GM18870 (cell line): ENCODE data around the gene CES5A.
"Not testable (repeated sequence)": the region's sequence is repeated elsewhere in the genome, so short reads cannot be mapped to it uniquely, and the experiment has no call there.

Source experiments
- ATAC-seq: cut with Tn5 transposase; IDR thresholded peaks from one replicate; pipeline ENCODE4 v1.9.1; 2021; ENCODE audit warnings: moderate library complexity; ENCODE audit not compliant: unreplicated experiment

Gene CES5A

DNA sequence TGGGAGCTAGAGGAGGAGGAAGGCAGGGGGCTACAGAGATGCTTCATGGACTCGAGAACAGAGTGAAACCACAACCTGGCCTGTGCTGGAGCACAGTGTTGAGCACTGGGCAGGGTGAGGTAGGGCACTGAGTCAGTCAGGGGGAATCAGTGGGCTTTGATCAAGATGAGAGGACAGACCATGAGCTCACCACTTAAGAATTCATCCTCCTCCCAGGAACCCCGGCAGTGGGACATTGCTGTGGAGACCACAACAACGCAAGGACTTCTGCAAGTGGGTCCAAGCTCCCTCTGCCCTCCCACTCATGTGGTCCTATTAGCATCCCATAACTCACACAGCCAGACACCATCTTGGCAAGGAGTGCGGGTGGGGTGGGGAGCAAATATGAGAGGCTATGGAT is 1.7 kb upstream of the CES5A start:
- no peak for ATAC-seq

- no peak for ATAC-seq
Measured at GRCh38 chr16:55873122-55873521, 2.1 kb downstream of the CES5A start.

GRCh38 chr16:55872130-55872529 is 3.0 kb downstream of the CES5A start:
- ATAC-seq: no peak

DNA sequence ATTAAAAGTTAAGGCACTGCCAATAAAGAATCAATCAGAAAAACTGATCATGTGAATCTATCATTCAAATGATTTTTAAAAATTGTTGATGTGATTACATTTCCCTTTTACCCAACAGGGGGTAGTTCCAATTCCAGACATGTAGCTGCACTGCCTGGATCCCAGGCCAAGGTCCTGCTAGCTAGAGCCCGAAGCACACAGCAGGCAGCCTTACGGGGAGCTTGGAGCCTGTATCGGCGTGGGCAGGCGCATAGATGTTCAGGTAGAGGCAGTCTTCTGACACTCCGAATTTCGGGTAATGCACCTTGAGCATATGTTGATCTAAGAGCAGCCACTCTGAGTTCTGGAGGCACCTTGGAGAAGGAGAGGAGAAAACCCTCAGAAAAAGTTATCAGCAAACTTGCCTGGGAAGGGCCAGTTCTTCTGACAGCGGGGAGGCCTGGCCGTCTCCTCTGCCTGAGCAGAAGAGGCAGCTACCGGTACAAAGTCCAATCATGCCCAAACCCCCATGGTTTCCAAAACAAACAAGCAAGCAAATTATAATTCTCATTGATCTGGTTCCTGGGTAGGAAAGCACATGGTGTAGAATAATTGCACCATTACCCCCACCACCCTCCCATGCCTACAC is 3.6 kb downstream of the CES5A start:
- ATAC-seq: no peak

- ATAC-seq: no peak
Measured at GRCh38 chr16:55868980-55869379, 6.2 kb downstream of the CES5A start.

DNA sequence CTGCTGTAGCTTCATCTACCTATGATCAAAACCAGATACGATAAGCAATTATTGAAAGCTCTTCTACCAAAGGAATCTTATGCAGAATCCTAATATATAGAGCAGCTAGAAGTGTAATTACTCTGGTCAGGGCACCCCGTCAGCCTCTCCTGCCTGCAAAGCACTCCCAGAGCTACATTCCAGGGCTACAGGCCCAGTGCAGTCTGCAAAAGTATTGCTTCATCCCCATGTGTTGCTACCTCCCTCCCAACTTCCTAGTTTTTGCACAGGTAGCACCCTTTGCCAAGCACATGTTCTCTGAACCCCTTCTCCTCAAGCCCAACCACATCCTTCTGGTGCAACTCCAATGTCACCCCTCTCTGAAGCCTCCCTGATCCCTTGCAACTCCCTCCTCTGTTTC is 7.0 kb downstream of the CES5A start:
- no peak for ATAC-seq

- ATAC-seq: no peak
Measured at GRCh38 chr16:55861288-55861687, 13.9 kb downstream of the CES5A start.

GRCh38 chr16:55857650-55858049 is 17.5 kb downstream of the CES5A start:
- not testable (repeated sequence) for ATAC-seq

DNA sequence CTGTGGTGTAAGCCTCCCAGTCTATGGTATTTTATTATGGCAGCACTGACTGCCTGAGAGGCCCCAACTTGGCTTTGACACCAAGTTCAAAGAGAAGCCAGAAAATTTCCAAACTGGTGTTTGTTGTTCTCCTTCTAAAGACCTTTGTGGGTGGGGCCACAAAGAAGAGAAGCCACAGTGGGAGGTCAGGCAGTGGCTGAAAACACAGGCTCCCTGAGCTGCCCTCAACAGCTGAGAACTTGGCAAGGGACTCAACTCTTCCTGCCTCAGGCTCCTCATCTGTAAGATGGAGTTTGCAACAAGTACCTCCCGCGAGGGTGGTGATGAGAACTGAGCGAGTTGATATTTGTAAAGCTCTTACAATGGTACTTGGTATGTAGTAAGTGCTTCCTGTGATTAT is 18.2 kb downstream of the CES5A start:
- no peak for ATAC-seq

- no peak for ATAC-seq
Measured at GRCh38 chr16:55853114-55853513, 22.1 kb downstream of the CES5A start.

GRCh38 chr16:55849536-55849935 is 25.6 kb downstream of the CES5A start:
- no peak for ATAC-seq

DNA sequence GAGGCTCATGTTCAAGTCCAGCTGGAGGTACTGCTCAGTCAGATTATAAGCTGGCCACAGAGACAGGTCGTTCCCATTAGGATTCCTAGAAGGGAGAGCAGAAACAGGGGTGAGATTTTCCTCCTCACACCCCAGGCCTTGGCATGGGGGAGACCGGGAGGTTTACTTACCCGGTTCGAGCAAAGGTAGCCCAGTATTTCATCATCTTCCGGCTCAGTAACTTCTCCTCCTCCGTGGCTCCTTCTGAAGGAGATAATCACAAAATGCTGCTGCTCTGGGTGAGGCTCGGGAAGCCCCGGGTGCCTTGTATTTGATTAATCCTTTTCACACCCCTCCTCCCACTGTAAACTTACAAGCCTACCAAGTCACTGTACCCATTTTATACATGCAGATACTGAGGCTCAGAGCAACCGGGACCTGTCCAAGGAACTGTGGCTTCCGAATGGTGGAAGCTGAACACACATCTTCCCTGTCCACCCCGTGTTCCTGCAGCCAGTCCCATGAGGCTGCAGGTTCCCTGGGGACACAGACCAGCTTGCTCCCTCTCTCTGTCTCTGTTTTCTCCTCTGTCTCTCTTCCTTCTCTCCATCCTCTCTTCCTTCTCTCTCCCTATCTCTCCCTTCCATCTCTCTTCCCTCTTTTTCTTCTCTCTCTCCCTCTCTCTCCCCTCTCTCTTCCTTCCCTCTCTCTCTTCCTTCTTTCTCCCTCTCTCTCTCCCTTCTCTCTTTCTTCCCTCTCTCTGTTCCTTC is 28.4 kb downstream of the CES5A start:
- no peak for ATAC-seq

GRCh38 chr16:55843105-55843395 is 32.1 kb downstream of the CES5A start:
- ATAC-seq: no peak

DNA sequence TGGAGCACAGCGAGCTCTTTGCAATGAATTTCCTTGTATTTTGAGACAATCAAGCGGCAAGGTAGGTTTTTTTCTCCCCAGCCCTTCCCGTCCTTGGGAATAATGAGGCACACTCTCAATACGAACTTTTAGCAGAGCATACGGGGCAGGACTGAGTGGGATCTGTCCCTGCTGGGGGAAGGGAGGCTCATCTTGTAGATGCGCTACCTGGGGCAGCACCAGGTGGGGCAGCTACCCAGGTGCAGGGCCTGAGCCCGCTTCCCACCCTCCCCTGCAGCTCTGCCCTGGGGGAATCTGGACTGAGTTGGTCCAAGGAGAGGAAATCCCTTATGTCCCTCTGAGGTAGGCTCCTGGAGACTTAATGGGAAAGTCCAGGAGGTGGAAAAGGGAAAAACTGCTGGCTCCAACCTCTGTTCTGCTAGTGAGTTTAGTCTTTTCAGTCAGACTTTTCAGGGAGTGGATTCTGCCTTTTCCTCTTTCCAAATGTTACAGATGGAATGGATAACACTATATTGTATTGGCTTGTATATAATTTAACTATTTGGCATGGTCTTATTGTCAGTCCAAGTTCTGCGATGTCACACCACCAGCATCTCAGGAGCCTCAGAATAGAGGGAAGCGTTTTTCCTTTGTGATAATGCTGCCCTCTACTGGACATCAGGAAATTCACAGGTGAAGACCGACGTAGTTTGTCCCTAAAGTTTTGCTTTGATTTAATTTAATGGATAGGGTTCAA is 32.6 kb downstream of the CES5A start:
- no peak for ATAC-seq

GRCh38 chr16:55839115-55839514 is 36.1 kb downstream of the CES5A start:
- no peak for ATAC-seq

DNA sequence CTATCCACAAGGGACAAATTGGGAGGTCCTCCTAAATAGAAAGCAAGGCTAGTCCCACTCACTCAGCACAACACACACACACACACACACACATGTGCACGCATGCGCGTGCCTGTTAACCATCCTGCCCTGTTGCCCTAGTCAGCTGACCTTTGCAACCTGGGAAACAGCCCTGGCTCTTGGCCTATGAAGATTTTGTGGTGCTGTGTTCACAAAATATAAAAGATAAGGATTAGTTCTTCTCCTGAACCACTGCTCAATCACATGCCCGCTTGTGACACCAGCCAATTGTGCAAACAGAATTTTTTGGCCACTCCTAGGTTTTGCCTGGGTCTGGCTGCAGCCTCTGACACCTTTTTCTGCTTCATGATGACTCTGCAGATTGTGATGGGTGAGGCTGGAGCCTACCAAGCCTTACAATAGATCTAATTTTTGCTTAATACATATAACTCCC is 39.0 kb downstream of the CES5A start:
- no peak for ATAC-seq

GRCh38 chr16:55835581-55835980 is 39.6 kb downstream of the CES5A start:
- ATAC-seq: no peak

- not testable (repeated sequence) for ATAC-seq
Measured at GRCh38 chr16:55835173-55835572, 40.0 kb downstream of the CES5A start.

- peak; percentile 88 for ATAC-seq
Measured at GRCh38 chr16:55834049-55834448, 41.1 kb downstream of the CES5A start.

DNA sequence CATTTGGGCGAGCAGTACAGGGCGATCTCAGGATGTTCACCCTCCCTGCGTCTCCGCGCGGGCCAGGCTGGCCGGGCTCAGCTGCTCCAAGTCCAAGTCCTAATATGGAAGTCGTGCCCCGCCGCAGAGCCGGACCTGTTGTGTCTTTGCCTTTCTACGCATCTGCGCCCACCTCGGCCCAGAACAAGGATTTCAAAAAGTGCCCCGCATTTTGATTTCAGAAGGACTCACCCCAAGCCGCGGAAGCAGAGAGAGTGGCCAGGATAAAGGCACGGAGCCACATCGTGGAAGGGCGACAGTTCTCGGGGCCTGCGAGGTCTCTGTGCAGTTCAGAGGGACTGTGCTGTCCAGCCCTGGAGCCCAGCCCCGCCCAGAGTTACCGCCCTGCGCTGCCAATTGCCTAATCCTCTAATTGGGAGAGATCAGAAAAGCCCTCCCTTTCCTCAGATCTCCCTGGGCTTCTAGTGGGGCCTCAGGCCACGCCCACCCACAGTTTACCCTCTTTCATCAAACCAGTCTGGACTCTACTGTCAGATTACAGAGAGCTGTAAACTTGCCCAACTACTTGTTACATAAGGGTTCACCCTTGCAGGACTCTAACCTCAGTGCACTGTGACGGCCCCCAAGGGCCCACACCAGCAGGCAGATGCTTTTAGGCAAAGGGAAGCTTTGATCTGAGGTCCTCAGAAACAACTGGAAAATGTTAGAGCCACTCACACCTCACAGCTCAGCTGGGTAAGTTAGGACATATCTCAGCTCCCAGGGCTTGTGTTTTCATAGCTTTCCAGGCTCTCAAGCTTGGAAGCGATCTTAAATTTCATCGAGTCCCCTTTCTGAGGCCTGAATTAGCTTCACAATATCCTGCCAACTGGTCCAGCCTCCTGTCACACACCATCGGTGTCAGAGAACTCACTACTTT is 42.1 kb downstream of the CES5A start, which contains the start of gene CES1:
TSS of gene CES1 (minus strand) at position 324 of the 919 bp plus-strand sequence. CDS start at position 283, 41 bp downstream.
- ATAC-seq: no peak

DNA sequence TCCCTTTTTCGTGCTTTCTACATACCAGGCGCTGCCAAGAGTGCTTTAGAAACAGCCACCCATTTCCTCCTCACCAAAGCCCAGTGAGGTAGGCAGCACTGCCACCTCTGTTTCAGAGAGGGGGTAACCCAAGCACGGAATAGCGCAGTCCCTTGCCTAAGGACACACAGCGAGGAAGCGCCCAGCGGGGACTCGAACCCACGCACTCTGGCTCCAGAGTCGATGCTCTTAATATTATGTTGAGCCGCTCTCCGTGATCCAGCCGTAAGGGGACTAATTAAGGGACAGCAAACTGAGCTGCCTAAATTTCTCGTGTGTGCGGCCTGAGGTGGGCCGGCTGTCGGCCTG is 42.8 kb downstream of the CES5A start:
- ATAC-seq: no peak
